T-helper 2 cell (primary cell): ENCODE data around the gene PHF2.

Experiments used
- DNase-seq, 5 experiments: peaks; one replicate each; pipeline versions ENCODE4 v3.0.0 to v3.0.0-alpha.2; 2012 to 2022

Gene PHF2

GRCh38 chr9:93601666-93602065, 25.3 kb downstream of the PHF2 start:
- DNase-seq, result no peak

DNA sequence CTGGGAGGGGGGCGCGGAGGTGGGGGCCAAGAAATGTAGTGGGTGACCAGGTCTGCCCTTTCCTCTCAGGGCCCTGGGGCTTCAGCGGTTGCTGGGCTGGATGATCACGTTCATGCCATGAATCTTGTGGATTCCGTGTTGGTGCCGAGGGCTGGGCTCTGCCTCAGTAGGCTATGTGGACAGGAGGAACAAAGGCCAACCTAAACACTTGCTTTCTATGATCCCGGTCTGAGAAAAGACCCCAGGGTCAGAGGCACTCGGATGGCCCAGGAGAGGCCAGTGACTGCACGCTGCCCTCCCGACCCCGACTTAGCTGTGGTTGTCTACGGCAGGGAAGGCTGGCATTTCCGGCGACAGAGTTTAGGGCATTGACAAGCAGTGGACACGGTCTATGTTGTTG, 26.6 kb downstream of the PHF2 start:
- DNase-seq, result no peak

DNA sequence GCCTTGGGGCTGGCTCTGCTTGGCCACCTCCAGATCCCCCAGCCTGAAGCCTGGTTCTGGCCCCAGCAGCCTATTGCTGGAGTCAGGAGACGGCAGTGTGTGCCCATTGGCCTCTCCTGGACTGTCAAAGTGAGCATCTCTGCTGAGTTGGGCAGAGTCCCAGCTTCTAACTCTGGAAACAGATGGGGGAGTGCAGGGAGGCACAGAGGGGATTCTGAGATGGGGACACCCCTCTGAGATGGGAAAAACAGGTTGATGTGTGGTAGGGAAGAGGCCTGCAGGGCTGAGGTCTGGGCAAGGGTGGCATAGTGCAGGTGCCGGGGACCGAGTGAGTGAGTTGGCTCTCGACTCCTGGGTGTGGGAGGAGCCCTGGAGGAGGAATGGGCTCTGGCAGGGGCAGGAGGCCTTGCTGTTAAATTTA, 27.5 kb downstream of the PHF2 start:
- no peak for DNase-seq

GRCh38 chr9:93606187-93606586, 29.8 kb downstream of the PHF2 start:
- no peak for DNase-seq

- no peak for DNase-seq
These were observed 33.8 kb downstream of the PHF2 start for GRCh38 chr9:93610206-93610605.

DNA sequence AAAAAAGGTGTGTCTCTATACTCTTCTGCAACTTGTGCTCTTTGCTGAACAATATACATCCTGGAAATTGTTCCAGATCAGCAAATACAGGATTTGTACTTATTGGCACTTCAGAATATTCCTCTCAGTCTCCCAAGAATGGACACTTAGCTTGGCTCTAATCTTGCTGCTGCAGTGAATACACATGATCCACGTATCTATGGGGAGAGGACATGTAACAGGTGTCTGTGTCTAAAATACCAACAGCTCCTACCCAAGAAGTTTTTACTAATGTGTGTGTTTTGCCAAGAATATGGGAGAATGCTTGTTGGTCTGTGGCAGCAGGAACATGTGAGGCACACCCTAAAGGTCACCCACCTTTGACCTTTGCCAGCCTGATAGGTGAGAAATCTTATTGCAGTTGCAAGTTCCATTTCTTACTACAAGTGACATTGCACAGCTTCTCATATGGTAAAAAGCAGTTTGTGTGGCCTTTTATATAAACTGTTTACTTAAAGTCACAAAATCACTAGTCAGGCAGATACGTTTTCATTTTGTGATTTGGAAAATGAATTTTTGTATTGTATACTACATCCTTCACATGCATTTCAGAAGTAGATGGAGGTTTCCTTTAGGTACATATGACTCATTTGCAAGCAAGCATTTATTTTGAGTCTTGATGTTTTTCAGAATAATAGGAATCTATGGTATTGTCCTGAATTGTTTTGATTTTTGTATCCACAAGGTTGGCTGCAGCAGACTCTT, 35.8 kb downstream of the PHF2 start:
- DNase-seq, result peak in 1 of 5 experiments; percentile 56

- peak in 1 of 5 experiments; percentile 30 for DNase-seq
These were observed 36.4 kb downstream of the PHF2 start for GRCh38 chr9:93612796-93613154.

DNA sequence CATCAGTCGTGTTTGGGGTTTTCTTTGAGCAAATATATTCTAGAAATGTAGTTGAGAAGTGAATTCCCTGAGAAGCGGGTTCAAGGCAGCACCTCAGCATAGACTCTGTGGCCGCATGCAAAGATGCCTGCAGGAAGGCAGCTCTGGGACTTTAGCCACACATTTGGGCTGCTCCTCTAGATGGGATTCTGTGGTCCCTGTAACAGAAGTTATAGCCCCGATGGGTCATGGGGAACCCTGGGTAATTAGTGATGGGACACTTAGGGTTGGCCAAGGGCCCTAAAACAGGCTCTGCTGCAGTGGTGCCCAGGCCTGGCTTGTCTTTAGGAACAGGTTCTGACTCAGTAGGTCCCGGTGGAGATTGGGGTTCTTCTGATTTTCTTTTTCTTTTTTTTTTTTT, 36.8 kb downstream of the PHF2 start:
- no peak for DNase-seq

DNA sequence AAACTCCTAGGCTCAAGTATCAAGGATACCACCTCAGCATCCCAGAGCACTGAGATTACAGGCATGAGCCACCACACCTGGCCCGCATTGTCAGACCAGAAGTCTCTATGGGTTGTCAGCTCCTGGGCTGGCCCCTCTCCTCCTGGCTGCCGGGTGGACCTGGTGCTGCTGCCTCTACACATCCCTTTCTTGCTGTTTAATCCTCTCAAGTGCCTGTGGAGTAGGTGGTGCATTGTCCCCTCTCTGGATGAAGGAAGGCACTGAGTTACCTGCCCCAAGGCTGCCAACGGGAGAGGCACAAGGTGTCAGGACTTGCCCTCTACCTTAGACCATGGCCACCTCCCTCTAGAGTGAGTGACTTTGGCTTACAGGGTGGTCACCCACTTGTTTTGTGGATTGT, 37.4 kb downstream of the PHF2 start:
- no peak for DNase-seq

- DNase-seq, result no peak
These were observed 38.6 kb downstream of the PHF2 start for GRCh38 chr9:93614830-93615468.

GRCh38 chr9:93616044-93616443, 39.7 kb downstream of the PHF2 start:
- DNase-seq, result no peak

- no peak for DNase-seq
These were observed 40.9 kb downstream of the PHF2 start for GRCh38 chr9:93617273-93617672.

DNA sequence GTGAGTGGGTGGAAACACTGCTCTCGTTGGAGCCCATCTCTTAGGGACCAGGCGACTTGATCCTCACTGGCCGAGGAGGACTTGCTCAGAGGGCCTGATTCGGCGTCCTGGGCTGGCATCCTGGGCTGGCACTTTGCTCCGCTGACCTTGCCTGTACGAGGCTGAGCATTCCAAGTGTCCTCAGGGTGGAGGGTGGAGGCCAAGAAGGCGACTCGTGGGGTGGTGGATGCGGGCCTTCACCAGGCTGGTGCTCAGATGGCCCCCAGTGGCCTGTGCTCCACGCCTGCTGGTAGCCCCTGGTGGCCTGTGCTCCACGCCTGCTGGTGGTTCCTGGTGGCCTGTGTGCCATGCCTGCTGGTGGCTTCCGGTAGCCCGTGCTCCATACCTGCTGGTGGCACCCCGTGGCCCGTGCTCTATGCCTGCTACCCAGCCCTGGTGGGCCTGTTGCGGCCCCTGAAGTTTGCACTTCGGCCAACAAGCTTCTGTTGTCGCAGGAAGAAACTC, 42.9 kb downstream of the PHF2 start:
- no peak for DNase-seq

DNA sequence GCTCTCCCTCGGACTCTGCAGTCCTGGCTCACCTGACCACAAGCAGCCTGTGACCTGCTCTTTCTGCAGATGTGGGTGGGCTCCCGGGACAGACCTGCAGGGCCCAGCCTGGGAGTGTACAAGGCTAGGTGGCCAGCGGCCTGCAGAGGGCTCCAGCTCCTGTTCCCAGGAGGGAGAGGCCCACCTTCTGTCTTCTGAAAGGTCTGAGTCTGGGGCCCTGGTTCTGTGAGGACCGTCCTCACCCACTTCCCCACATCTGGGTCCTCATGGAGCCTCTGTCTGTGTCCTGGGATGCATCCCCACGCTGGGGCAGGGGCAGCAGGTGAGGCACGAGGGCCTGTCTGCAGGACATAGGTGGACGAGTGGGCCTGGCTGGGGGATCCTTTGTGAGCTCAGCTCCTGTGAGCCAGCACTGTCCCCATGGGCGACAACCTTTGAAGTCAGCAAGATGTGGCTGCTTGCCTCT, 43.7 kb downstream of the PHF2 start:
- no peak for DNase-seq

DNA sequence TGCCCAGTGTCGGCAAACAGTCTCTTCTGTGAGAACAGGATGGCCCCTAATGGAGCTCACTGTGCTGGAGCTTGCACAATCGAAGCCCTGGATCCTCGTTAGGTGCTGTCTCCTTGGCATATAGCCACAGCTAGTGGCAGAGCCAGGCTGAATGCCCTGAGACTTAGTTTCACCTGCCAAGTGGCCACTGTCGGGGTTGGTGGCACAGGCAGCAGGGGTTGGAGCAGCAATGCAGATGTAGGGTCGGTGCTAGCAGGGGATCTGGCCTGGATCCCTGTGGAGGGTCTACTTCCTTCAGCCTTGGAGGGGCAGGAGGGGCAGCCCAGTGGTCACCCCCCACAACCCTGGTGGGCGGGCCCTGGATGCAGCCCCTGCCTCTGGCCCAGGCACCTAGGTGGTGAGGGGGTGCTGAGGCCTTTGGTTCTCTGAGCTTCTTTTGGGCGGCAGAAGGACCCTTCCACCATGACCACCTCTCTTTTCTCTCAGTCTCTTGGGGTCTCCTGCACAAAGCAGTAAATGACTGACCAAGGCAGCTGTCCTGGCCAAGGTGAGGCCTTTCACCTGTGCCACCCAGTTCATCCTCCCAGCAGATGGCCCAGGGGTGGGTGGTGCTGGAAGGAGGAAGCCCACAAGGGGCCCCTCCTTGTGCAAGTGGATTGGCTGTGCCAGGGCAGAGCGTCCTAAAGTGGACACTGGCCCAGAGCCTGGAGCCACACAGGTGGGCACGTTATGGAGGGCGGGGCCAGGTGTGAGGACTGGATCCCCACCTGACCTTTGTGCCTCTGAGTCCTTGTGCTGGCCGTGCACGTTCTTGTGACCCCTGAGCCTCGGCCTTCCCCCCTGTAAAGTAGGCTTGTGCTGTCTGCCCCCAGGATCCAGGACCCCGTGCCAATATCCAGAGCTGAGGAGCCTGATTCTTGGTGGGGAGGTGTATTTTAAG, 44.8 kb downstream of the PHF2 start:
- no peak for DNase-seq

DNA sequence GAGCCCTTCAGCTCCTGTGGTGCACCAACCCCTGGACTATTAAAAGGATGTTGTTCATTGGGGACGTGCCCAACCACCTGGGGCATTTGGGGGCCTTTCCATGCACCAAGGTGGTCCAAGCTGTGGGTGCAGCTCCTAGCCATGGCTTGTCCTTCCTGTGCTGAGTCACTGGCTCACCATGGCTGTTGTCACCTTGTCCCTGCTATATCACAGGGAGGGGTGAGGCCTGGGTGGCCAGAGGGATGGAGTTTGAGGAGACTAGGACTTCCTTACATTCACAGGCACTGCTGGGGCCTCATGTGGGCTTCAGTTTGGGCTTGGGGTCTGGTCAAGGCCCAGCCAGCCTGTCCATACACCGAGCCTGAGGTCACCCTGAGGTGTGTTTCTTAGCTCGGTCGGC, 45.5 kb downstream of the PHF2 start:
- no peak for DNase-seq

DNA sequence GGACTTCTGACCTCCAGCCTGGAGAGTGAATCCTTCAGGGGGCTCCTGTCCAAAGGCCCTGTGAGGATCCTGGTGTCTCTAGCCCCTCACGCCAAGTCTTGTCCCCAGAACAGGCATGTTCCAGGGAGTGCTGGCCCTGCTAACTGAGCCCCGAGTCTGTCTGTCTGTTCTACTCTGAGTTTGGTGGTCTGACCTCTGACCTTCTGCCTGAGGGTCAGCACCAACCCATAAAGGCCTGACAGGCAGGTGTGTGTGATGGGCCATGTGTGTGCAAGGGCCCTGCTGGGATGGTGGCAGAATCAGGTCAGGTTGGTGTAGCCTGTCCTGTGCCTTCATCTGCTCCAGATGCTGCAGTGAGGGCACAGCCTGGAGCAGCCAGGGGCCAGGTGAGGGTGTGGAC, 46.3 kb downstream of the PHF2 start:
- DNase-seq, result no peak

DNA sequence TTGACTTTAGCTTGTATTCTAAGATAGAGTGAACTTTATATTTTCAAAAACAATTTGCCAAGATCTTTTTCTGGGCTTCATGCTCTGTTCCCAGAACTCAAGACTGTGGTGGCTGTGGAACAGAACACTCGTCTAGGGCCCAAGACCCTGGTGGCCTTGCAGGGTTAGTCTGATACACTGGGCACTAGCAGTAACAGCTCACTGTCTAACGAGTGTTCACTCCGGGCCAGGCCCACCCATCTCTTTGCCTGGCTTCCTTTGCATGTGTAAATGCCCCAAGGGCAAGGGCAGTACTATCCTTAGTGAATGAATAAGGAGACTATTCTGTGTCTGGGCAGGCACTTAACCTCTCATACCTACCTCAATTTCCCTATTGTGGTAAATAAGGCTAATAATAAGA, 47.4 kb downstream of the PHF2 start:
- DNase-seq, result no peak

DNA sequence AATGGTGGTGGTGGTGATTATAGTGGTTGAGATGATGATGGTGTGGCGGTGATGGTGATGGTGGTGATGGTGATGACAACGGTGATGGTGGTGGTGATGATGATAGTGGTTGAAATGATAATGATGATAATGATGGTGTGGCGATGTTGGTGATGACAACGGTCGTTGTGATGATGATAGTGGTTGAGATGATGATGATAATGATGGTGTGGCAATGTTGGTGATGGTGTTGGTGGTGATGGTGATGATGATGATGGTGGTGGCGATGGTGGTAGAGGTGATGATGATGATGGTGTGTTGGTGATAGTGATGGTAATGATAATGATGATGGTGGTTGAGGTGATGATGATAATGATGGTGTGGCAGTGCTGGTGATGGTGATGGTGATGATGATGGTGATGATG, 48.0 kb downstream of the PHF2 start:
- peak in 2 of 5 experiments; percentile 26 to 33 for DNase-seq

GRCh38 chr9:93624977-93625376, 48.6 kb downstream of the PHF2 start:
- no peak for DNase-seq

- no peak for DNase-seq
These were observed 53.5 kb downstream of the PHF2 start for GRCh38 chr9:93629920-93630319.

DNA sequence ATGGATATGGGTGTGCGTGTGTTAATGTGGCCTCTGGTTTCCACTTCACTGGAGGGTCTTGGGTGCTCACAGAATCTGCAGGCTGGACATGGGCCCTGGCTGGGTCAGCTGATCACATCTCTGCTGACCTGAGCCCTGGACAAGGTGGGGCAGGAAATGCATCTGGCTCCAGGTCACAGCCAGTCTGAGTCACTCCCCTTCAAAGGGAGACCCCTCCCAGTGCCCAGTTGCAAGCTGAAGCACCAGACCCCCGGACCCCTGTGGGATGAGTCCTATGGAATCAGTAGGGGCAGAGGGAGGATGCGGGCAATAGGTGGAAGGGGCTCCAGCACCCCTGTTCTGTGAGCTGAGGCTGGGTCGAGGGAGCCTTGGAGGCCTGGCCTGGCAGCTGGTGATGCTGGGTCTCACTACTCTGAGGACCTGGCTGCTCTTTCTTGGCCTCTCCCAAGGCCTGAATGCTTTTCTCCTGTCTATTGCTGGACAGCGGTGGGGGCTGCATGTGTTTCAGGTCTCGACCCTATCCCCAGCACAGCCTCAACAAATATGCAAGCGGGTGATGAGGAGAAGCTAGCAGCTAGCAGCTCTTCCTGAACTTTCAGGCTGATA, 54.5 kb downstream of the PHF2 start:
- DNase-seq, result no peak
